ENCODE results near the gene ERI2.
A peak's percentile ranks its signal among the peaks of the same experiment; 100 is the strongest.
"Not testable (repeated sequence)": the region's sequence is repeated elsewhere in the genome, so short reads cannot be mapped to it uniquely, and the experiment has no call there.

Gene ERI2

DNA sequence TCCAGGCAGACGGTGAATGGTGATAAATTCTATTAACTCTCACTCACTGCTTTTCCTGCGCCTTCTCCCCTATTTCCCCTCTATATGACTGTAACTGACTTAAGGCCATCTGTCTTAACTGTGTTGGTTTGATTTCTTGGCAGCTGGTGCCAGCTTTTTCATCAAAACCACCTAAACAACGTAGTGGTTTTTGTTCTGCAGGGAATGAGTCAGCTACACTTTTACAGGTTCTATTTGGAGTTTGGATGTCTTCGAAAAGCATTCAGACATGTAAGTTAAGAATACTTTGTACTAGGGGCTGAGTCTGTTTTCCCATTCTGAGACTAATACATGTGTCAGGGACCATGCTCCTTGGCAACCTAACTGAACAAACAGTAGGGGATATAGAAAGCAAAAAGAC is 8.5 kb upstream of the ERI2 start:
- no peak for DNase-seq (ENCODE audit: low spot score)

DNA sequence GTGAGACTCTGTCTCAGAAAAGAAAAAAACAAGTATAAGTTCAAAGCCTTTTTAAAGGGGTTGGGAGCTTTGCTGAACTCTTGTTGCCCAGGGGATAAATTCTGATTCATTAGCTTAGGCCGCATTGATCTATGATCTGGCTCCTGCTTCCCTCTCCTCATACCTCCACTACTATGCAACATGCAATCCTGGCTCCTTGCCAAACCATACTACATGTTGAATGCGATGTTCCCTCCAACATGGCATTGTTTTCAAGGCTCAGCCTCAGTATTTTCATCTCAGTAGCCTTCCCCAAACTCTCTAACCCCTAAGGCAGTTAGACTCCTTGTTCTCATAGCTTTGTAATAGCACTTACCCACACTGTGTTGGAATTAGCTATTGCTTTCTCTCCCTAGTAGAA is 6.2 kb upstream of the ERI2 start:
- no peak for DNase-seq (ENCODE audit: low spot score)

DNA sequence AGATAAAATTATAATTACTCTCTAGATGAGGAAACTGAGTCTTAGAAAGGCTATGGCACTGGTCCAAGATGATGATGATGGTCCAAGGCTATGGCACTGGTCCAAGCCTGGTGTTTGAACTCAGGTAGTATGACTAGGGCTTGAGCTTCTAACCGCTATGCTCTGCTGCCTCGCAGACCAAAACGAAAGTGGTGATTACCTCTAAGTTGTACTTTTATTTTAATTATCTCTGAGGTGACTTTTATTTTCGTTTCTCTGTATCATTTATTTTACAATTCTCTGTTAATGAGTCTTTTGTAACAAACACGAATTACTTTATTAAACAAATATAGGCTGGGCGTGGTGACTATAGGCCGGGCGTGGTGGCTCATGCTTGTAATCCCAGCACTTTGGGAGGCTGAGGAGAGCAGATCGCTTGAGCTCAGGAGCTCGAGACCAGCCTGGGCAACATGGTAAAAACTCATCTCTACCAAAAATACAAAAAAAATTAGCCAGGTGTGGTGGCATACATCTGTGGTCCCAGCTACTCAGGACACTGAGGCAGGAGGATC is 5.7 kb upstream of the ERI2 start:
- DNase-seq (ENCODE audit: low spot score), result no peak

DNA sequence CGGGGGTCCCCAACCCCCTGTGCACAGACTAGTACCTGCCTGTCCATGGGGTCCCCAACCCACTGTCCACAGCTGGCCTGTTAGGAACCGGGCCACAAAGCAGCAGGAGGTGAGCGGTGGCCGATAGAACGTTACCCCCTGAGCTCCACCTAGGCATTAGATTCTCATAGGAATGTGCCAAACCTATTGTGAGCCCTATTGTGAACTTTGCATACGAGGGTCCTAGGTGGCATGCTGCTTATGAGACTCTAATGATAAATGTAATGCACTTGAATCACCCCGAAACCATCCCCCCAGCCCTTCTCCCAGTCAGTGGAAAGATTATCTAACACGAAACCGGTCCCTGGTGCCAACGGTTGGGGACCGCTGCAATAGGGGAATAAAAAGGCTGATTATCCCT is 1.6 kb upstream of the ERI2 start:
- no peak for DNase-seq (ENCODE audit: low spot score)

DNA sequence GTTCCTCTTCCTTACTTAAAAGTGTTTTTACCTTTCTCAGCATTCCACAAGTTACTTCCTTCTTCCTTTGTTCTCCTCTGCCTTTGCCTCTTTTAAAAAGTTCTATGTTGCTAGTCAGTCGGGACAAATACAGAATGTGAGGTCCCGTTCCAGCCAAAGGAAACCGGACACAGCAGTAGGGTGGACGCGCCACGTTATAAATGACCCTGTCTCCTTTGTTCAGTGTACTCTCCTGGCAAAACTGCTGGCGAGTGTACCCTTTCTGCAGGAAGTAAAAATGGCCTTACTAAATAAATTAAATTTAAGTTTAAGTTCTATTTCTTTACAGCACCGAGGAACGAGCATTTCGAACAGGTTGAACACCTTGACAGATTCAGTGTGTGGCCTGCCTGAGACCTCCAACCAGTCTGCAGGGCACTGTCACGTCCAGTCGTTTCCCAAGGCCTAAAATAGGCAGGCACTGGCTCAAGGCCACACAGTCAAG is 546 bp downstream of the ERI2 start:
- DNase-seq (ENCODE audit: low spot score), result peak; percentile 56

DNA sequence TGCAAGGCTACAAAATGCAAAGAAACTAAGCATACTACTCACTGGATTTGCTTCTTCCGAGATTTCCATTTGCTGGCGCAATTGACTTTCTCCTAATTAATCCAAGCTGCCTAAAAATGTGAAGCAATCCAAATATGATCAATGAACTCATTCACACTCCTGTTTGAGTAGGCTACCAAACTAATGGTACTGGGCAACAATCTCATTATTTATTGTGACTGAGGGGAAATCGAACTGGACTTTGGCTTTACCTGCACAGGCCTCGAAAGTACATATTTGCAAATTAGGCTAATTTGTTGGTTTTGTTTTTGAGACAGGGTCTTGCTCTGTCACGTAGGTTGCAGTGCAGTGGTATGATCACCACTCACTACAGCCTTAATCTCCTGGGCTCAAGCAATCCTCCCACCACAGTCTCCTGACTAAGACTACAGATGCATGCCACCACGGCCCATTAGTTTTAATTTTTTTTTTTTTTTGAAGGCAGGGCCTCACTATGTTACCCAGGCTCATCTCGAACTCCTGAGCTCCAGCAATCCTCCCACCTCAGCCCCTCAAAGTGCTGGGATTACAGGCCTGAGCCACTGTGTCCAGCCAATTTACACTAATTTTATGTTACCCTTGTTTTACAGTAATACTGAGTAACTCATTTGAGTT is 2.6 kb downstream of the ERI2 start:
- DNase-seq (ENCODE audit: low spot score), result no peak

DNA sequence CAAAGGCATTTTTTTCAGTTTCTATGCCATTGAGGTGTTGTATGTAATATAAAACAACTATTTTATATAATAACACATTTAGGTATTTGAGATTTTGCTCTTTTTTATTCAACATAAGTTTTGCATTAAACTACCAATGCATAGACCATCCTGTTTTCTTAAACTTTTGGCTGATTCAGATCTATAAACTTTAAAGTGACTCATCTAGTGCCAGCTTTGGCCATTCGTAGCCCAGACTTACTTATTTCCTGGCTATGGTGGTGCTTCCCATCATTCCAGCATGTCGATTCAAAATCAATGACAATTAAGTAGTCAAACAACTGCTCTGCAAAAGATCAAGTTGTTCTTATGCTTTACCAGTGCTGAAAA is 3.1 kb downstream of the ERI2 start:
- DNase-seq (ENCODE audit: low spot score), result no peak

DNA sequence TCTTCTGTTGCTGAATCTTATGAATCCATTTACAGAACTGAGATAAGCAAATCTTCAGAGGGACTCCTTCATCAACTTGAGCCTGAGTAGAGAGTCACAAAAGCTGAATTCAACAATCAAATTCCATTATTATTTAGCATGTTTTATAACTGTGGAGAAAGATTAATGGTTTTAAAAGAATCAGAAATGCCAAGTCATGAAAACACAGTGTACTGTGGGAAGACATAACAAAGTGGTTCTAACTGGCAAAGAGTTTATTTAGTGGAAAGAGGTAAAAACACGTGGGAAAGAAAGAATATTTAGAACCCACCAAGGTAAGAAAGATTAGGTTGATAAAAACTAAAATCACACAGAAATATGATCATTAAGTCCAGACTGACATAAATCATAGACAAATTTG is 5.0 kb downstream of the ERI2 start:
- no peak for DNase-seq (ENCODE audit: low spot score)

DNA sequence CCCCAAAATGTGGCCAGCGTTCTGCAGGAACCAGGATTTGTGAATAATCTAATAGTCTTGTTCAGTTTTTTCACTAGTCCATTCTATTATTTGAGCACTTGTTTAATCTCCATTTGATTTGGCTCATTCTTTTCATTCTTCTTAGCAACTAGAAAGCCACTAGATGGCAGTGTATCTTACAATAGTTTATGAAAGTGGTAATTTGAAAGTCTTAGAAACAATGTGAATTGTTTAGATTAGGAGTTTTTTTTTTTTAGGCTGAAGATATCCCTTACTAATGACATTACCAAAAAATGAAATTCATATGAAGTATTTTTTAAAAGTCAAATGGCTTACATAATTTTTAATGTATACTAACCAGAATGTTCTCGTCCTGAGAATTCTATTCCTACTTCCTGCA is 6.7 kb downstream of the ERI2 start:
- peak; percentile 57 for DNase-seq (ENCODE audit: low spot score)

DNA sequence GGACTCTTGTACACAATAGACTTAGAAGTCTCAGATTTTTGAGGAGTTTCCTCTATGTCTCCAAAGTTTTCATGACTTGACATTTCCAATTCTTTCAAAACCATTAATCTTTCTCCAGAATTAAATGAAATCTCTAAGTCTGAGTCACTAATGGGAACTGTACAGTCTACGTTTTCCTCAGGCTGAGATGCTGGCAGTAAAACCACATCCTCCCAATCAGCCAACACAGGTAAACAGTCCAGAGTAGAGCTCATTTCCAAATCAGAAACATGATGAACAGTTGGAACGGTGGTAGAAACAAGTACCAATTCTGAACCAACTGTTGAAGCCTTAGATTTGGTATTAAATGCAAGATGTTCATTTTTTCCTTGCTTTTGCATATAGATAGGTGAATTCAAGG is 7.9 kb downstream of the ERI2 start:
- DNase-seq (ENCODE audit: low spot score), result no peak

DNA sequence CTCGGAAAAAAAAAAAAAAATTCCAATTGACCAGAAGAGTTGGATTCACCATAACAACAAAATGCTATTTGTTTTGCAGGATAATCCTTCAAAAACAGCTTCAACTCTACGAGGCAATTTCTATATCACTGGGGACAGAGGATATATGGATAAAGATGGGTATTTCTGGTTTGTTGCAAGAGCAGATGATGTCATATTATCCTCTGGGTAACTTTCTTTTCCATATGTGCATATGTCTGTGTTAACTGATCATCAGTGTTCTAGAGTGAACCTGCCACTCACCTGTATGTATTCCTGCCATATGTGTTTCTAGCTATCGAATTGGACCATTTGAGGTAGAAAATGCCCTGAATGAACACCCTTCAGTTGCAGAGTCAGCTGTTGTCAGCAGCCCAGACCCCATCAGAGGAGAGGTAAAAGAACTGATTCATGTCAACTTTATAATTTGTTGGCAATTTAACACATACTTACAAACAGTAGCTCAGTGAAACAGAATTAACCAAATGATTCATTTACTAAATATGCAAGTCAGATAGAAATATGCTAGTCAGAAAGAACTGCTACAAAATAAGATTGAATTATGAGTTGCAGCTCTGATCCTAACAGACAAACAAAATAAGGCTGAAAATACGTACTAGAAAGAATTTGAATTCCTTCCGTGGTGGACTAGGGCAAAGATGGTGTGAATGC is 14.2 kb downstream of the ERI2 start:
- no peak for DNase-seq (ENCODE audit: low spot score)

DNA sequence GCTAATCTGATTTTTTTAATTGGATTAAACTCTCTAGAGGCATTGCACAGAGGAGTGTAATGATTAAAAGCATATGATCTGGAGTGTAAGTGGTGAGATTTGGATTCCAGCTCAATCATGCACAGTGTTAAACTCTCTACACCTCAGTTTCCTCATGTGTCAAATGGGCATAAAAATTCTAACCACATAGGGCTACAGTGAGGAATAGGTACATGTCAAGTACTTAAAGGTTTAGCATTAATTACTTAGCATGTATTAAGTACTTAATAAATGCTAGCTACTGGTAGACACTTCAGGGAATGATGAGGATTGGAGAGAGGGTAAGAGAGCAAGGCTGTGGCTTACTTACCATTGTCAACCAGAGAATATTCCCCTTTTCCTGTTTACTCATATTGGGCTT is 17.1 kb downstream of the ERI2 start:
- no peak for DNase-seq (ENCODE audit: low spot score)

DNA sequence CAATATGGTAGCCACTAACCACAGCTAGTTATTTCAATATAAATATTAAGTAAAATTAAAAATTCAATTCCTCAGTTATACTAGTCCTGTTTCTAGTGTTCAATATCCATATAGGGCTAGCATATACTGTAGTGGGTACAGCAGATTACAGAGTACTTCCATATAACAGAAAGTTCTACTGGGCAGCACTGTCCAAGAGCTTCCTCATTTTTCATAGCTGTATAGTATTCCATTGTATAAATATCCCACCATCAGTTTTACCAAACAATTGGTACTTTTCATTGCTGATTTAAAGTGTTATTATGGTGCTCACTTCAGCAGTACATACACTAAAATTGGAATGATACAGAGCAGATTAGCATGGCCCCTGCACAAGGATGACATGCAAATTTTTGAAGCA is 22.1 kb downstream of the ERI2 start:
- no peak for DNase-seq (ENCODE audit: low spot score)

DNA sequence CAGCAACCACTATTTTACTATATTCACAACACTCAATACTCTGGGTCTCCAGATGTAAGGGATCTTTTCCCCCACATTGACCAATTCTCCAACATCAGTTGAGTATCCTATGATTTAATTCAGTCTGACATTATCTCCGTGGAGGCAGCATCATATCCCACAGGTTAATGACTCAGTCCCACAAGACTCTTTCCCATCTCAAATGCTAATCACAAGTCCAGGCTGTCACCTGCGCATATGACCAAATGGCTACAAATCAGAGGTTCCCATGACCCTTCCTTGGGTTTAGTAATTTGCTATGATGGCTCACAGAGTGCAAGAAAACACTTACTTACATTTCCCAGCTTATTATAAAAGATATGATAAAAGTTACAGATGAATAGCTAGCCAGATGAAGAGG is 23.8 kb downstream of the ERI2 start:
- DNase-seq (ENCODE audit: low spot score), result no peak

DNA sequence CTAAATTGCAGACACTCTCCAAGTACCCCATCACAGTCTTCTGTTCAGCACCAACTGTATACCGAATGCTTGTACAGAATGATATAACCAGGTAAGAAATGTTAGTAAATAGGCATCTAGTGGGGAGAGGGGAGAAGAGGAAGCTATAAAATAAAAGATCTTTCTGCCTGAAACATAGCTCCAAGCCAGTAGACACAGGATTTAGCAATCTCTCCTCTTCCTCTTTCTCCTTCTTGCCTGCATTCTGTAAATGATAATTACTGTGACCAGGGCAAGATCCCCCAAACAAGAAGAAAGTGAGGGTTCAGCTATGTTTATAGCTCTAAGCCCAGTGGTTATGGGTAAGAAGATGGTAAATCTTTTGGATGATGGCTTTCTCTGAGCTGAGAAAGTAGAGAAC is 24.6 kb downstream of the ERI2 start:
- no peak for DNase-seq (ENCODE audit: low spot score)

DNA sequence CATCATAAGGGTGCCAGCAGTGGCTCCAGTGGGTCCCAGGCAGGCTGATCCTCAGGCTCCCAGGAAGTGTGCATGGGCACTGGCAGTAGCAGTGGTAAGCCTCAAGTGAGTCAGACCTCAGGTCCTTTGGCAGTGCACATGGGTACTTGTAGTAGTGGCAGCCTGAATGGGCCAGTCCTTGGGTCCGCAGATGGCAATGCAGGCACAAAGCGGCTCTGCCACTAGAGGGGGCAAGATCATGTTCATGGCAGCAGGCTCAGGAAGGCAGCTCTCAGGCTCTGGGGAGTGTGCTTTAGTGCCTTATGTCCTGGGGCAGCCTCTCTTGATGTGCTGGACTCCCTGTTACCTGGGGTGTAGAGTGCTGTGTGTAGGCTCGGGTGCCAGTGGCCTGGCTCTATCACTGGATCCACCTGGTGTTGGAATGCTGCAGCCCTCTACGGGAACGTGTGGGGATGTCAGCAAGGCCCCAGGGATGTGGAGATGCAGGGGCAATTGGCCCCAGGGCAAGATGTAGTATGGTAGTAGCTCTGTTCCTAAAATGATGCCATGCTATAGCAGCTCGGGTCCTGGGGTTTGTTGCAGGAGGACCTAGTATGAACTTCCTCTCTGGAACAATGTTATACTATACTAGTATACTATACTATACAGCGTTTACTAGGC is 31.4 kb downstream of the ERI2 start:
- DNase-seq (ENCODE audit: low spot score), result peak; percentile 69

DNA sequence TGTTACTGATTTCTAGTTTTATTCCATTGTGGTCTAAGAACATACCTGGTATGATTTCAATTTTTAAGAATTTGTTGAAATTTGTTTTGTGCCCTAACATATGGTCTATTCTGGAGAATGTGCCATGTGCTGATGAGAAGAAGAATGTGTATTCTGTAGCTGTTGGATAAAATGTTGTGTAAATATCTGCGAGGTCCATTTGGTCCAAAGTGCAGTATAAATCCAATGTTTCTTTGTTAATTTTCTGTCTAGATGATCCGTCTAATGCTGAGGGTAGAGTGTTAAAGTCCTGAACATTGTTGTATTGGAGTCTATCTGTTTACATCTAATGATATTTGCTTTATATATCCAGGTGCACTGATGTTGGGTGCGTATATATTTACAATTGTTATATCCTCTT is 32.6 kb downstream of the ERI2 start:
- DNase-seq (ENCODE audit: low spot score), result no peak

DNA sequence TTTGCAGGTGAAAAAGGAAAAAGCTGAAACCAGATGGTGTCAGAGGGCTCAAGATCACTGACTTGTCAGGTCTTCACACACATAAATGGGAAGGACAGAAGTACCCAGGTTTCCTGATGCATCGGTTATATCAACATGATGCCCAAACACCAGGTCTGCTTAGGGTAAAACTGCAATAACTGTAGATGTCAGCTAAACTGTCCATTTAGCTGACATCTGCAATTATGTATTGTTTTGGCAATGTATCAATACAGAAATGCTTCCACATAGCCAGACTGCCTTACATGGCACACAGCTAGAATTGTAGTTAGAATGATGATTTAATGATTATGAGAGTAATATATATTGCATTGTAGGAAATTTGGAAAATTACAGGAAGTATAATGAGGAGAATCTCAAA is 37.5 kb downstream of the ERI2 start:
- DNase-seq (ENCODE audit: low spot score), result no peak

DNA sequence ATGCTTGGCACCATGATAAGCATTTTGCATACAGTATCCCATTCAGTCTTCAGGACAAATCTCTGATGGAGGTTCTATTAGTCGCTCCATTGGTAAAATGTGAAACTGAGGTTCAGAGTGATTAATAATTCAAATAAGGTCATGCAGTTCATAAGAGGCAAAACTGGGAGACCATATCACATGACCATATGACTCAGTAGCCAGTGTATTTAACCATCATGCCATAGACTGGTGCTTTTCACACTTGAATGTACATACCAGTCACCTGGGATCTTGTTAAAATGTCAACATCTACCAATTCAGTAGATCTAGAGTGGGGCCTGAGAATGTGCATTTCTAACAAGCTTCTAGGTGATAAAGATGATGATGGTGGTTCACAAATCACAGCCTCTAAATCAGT is 38.2 kb downstream of the ERI2 start:
- no peak for DNase-seq (ENCODE audit: low spot score)

DNA sequence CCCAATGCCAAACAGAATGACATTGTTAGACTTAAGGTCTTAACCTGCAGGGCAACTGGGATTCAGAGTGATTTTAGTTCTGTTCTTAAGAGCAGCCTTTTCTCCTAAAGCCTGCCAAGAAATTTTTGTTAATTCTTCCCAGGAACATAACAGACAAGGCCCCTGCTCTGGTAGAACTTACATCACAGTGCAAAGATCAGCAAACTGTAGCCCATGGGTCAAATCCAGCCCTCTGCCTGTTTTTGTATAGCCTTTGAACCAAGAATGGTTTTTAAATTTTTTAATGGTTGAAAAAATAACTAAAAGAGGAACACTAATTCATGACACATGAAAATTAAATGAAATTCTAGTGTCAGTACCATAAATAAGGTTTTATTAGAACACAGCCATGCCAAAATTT is 38.7 kb downstream of the ERI2 start:
- no peak for DNase-seq (ENCODE audit: low spot score)

DNA sequence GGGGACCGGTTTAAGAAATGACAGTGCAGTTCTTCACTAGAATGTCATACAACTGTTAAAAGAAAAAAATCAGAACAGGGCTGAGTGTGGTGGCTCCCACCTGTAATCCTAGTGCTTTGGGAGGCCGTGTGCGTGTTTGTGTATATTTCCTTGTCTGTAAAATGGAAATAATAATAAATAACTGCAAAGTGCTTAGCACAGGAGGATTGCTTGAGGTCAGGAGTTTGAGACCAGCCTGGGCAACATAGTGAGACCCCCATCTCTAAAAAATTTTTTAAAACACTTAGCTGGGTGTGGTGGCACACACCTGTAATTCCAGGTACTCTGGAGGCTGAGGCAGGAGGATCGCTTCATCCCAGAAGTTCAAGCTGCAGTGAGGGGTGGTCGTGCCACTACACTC is 40.0 kb downstream of the ERI2 start:
- no peak for DNase-seq (ENCODE audit: low spot score)

DNA sequence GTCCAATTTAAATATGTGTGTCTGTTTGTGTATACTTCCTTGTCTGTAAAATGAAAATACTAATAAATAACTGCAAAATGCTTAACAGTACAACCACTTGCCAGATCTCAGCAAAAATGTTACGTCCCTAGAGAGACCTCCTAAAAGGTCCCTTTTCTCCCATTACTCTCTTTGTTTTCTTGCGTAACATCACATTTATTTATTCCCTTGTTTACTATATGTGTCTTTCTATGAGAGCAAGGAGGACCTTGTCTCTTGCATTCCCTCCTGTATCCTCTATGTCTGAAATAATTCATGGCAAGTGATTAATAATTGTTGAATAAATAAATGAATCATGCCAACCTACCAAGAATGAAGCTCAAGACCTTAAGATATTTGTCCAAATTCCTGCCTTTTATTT is 40.5 kb downstream of the ERI2 start:
- DNase-seq (ENCODE audit: low spot score), result no peak

DNA sequence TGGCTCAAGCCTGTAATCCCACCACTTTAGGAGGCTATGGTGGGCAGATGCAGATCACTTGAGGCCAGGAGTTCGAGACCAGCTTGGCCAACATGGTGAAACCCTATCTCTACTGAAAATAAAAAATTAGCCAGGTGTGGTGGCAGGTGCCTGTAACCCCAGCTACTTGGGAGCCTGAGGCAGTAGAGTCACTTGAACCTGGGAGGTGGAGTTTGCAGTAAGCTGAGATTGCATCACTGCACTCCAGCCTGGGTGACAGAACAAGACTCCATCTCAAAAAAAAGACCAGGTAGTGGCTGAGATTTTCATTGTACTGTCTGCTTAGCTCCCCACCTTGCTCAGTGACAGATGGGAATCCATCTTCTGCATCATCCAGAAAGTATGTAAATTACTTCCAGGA is 41.8 kb downstream of the ERI2 start:
- DNase-seq (ENCODE audit: low spot score), result not testable (repeated sequence)

All from SW480 (cell line).